Stimulated activated CD8-positive, alpha-beta memory T cell treated with anti-CD3 and anti-CD28 coated beads, Interleukin-2, amount 100 ng/mL, for 48 hours (primary cell): ENCODE results near the gene BRPF3.

Source experiments
- DNase-seq, 2 donors: peaks; one replicate each; pipeline ENCODE4 v3.0.0-alpha.2; 2020; ENCODE audit warnings: low read depth in 2 of 2

Gene BRPF3

GRCh38 chr6:36229223-36229622 lies 32.7 kb downstream of the BRPF3 start:
- no peak for DNase-seq

GRCh38 chr6:36230371-36230770 lies 33.8 kb downstream of the BRPF3 start:
- DNase-seq: no peak

GRCh38 chr6:36232172-36232571 lies 35.6 kb downstream of the BRPF3 start:
- no peak for DNase-seq

- no peak for DNase-seq
These were observed 38.8 kb downstream of the BRPF3 start for GRCh38 chr6:36235309-36235708.

- DNase-seq: no peak
These were observed 39.3 kb downstream of the BRPF3 start for GRCh38 chr6:36235862-36236261.

- no peak for DNase-seq
These were observed 43.2 kb downstream of the BRPF3 start for GRCh38 chr6:36239774-36240173.

GRCh38 chr6:36241728-36242127 lies 45.2 kb downstream of the BRPF3 start:
- no peak for DNase-seq

GRCh38 chr6:36242161-36242560 lies 45.6 kb downstream of the BRPF3 start:
- no peak for DNase-seq

GRCh38 chr6:36242626-36243025 lies 46.1 kb downstream of the BRPF3 start:
- no peak for DNase-seq

GRCh38 chr6:36243562-36244212 lies 47.1 kb downstream of the BRPF3 start:
- DNase-seq: no peak

- no peak for DNase-seq
These were observed 48.2 kb downstream of the BRPF3 start for GRCh38 chr6:36244641-36245280.

- no peak for DNase-seq
These were observed 49.1 kb downstream of the BRPF3 start for GRCh38 chr6:36245572-36246061.

- DNase-seq: no peak
These were observed 50.1 kb downstream of the BRPF3 start for GRCh38 chr6:36246506-36247268.

- DNase-seq: no peak
These were observed 51.1 kb downstream of the BRPF3 start for GRCh38 chr6:36247693-36248092.

GRCh38 chr6:36248980-36249379 lies 52.4 kb downstream of the BRPF3 start:
- DNase-seq: no peak

GRCh38 chr6:36249536-36249935 lies 53.0 kb downstream of the BRPF3 start:
- no peak for DNase-seq

- DNase-seq: no peak
These were observed 55.5 kb downstream of the BRPF3 start for GRCh38 chr6:36252005-36252404.

- DNase-seq: no peak
These were observed 67.0 kb downstream of the BRPF3 start for GRCh38 chr6:36263390-36264000.

- DNase-seq: no peak
These were observed 69.2 kb downstream of the BRPF3 start for GRCh38 chr6:36265744-36266143.

- no peak for DNase-seq
These were observed 70.5 kb downstream of the BRPF3 start for GRCh38 chr6:36266913-36267644.

- DNase-seq: no peak
These were observed 71.4 kb downstream of the BRPF3 start for GRCh38 chr6:36267731-36268477.
